ENCODE measurements around the gene ZBTB7C. TPM values are rescaled to one million over a fixed set of nuclear protein-coding genes. Genes with fewer than 3 reads are reported as not detected.

Gene ZBTB7C
- total RNA-seq, 1 experiment from 2014 or later, result 0.33 TPM

DNA sequence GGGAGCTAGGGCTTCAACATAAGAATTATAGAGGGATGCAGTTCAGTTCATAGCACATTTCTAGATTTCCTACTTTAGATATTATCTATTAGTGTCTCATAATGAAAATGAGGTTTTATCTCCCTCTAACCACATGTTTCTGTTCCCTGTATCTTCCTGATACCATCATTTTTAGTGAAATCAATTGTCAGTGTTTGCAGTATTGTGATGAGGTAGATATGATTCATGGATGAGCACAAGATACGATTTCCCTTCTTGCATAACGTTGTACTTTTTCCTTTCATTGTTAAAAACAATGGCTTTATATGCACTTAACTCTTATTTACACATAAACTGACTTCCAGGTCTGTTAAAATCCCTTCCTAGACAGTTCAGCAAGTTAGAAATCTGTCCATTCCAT is 211.4 kb downstream of the ZBTB7C start:
- Histone ChIP-seq H3K9me3 (ENCODE audit: control insufficient read depth, low read depth, low read length) (no peaks in the 10 kb centered on the region), H3K56ac (ENCODE audit: insufficient read length, low read depth, low read length) (no peak overlapping the region), H4K8ac (replicated peaks; ENCODE audit: insufficient read length, low read depth, low read length) (no peak overlapping the region), H2BK120ac (ENCODE audit: low read depth, low read length, poor library complexity, severe bottlenecking) (no peak overlapping the region), H3K4me2 (ENCODE audit: insufficient read depth, insufficient read length, low read length) (no peak overlapping the region), H3K9ac (ENCODE audit: extremely low read depth, insufficient read length, low read length) (no peak overlapping the region), H2BK20ac (ENCODE audit: low read depth, low read length, poor library complexity, severe bottlenecking) (no peak overlapping the region), H3K14ac (ENCODE audit: insufficient read depth, low read length) (no peak overlapping the region), H3K23ac (ENCODE audit: insufficient read length, low read depth, low read length) (no peak overlapping the region), H3K4me1 (ENCODE audit: insufficient read depth, low read length) (no peaks in the 10 kb centered on the region), H3K27me3 (ENCODE audit: insufficient read depth, low read length) (no peaks in the 10 kb centered on the region), H3K18ac (ENCODE audit: insufficient read length, low read depth, low read length) (no peak overlapping the region), H2AFZ (ENCODE audit: low read length) (no peak overlapping the region), H3K79me1 (ENCODE audit: insufficient read depth, low read depth, low read length, poor library complexity, severe bottlenecking) (no peaks in the 10 kb centered on the region), H3K27ac (ENCODE audit: insufficient read length, low read depth, low read length) (no peak overlapping the region), H4K20me1 (ENCODE audit: control insufficient read depth, insufficient read depth, insufficient read length) (no peaks in the 10 kb centered on the region), H3K4ac (ENCODE audit: low read depth, low read length) (no peak overlapping the region), H3K23me2 (ENCODE audit: insufficient read length, low read depth, low read length, poor library complexity, severe bottlenecking) (no peaks in the 10 kb centered on the region), H4K91ac (ENCODE audit: insufficient read length, low read depth, low read length) (no peak overlapping the region), H3T11ph (ENCODE audit: low read length) (no peak overlapping the region), H2BK12ac (ENCODE audit: insufficient read length, low read depth, low read length) (no peak overlapping the region), H4K5ac (ENCODE audit: insufficient read length, low read depth, low read length) (no peak overlapping the region), H2BK15ac (ENCODE audit: low read depth, low read length) (no peak overlapping the region), H3K79me2 (ENCODE audit: insufficient read depth, low read length) (no peaks in the 10 kb centered on the region), H2AK5ac (ENCODE audit: insufficient read length, low read length) (no peak overlapping the region), H2BK5ac (ENCODE audit: insufficient read length, low read length) (no peak overlapping the region)
- H3K4me1 Mint-ChIP-seq, result peaks cover 9 to 10% of the 10 kb centered on the region in 2 experiments
- H3K36me3 Mint-ChIP-seq (ENCODE audit: insufficient read depth in 1 of 3, low read depth in 3 of 3), result no peaks in the 10 kb centered on the region
- no CpG with 5 or more reads among the region's 2 CpGs for WGBS (ENCODE audit: extremely low coverage, insufficient read length, low lambda C conversion rate)
- TF ChIP-seq, protein P1, sequence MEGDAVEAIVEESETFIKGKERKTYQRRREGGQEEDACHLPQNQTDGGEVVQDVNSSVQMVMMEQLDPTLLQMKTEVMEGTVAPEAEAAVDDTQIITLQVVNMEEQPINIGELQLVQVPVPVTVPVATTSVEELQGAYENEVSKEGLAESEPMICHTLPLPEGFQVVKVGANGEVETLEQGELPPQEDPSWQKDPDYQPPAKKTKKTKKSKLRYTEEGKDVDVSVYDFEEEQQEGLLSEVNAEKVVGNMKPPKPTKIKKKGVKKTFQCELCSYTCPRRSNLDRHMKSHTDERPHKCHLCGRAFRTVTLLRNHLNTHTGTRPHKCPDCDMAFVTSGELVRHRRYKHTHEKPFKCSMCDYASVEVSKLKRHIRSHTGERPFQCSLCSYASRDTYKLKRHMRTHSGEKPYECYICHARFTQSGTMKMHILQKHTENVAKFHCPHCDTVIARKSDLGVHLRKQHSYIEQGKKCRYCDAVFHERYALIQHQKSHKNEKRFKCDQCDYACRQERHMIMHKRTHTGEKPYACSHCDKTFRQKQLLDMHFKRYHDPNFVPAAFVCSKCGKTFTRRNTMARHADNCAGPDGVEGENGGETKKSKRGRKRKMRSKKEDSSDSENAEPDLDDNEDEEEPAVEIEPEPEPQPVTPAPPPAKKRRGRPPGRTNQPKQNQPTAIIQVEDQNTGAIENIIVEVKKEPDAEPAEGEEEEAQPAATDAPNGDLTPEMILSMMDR (conservative IDR thresholded peaks at IDR 0.05), result no peak
- peaks cover 0 to 1% of the 10 kb centered on the region in 2 experiments; a peak in 2 of 5 replicates for H3K9me3 Mint-ChIP-seq
- no peak overlapping the region for H3K27ac Mint-ChIP-seq
- DNase-seq, result no peak
- H3K4me3 Mint-ChIP-seq, result no peak overlapping the region
- peaks cover 21% of the 10 kb centered on the region for H3K27me3 Mint-ChIP-seq (ENCODE audit: low read depth)

Measured in H9 (cell line).